Smooth muscle cell (in vitro differentiated cells): ENCODE data around the gene TAF11L6. TPM values are rescaled to one million over a fixed set of nuclear protein-coding genes. Genes with fewer than 3 reads are reported as not detected.
"Not testable (repeated sequence)": the region's sequence is repeated elsewhere in the genome, so short reads cannot be mapped to it uniquely, and the experiment has no call there.

ENCODE experiments used
- DNase-seq: peaks from one replicate; lab custom pipeline; 2025; ENCODE audit not compliant: unreplicated experiment; lab: John Stamatoyannopoulos, UW
- H2AFZ ChIP-seq: fragments of 200-600 bp; sonication (generic); 2 replicates; pipeline ENCODE4 v1.6.0; 2016; ENCODE audit warnings: antibody characterized with exemption, low read depth, mild to moderate bottlenecking
- H3F3A ChIP-seq: fragments of 200-600 bp; sonication (generic); 2 replicates; pipeline ENCODE4 v1.6.0; 2017; ENCODE audit warnings: antibody characterized with exemption, low read depth
- H3K27ac ChIP-seq: fragments of 200-600 bp; sonication (generic); 2 replicates; pipeline ENCODE4 v1.5.1; 2016; ENCODE audit warnings: low read depth, mild to moderate bottlenecking
- H3K27me3 ChIP-seq: fragments of 200-600 bp; sonication (generic); 2 replicates; pipeline ENCODE4 v1.6.1; 2016; ENCODE audit warnings: low read depth, mild to moderate bottlenecking
- H3K36me3 ChIP-seq: fragments of 200-600 bp; sonication (generic); 2 replicates; pipeline ENCODE4 v1.5.1; 2016; ENCODE audit warnings: low read depth
- H3K4me1 ChIP-seq: fragments of 200-600 bp; sonication (generic); 2 replicates; pipeline ENCODE4 v1.5.1; 2016; ENCODE audit warnings: low read depth
- H3K4me2 ChIP-seq: fragments of 200-600 bp; sonication (generic); 2 replicates; pipeline ENCODE4 v1.6.0; 2016; ENCODE audit warnings: mild to moderate bottlenecking
- H3K4me3 ChIP-seq: fragments of 200-600 bp; sonication (generic); 2 replicates; pipeline ENCODE4 v1.5.1; 2016; ENCODE audit warnings: mild to moderate bottlenecking
- H3K79me2 ChIP-seq: fragments of 200-600 bp; sonication (generic); 2 replicates; pipeline ENCODE4 v1.6.0; 2016; ENCODE audit warnings: low read depth, mild to moderate bottlenecking
- H3K9ac ChIP-seq: fragments of 200-600 bp; sonication (generic); 2 replicates; pipeline ENCODE4 v1.6.0; 2016; ENCODE audit warnings: low read depth
- H3K9me3 ChIP-seq: fragments of 200-600 bp; sonication (generic); replicated peaks from 2 replicates; pipeline ENCODE4 v1.5.1; 2016; ENCODE audit warnings: low read depth
- H4K20me1 ChIP-seq: fragments of 200-600 bp; sonication (generic); 2 replicates; pipeline ENCODE4 v1.6.0; 2016; ENCODE audit warnings: low read depth
- CTCF ChIP-seq: fragments of 200-600 bp; sonication (generic); IDR thresholded peaks from 2 replicates; pipeline ENCODE4 v1.5.1; 2017; ENCODE audit warnings: borderline replicate concordance, mild to moderate bottlenecking, antibody characterized with exemption; ENCODE audit not compliant: insufficient read depth, poor library complexity, severe bottlenecking
- WGBS: methylation state at CpG from one replicate; pipeline ENCODE4 v1.1.7; 2016; ENCODE audit warnings: low lambda C conversion rate; 5-methylcytosine and 5-hydroxymethylcytosine counted together
- polyA plus RNA-seq: library from polyadenylated mRNA; unstranded; fragments of >200 nt; fragmentation: Nextera tagmentation; extraction: Ambion mirVana; gene quantifications from 2 replicates; pipeline ENCODE4 v1.2.1, GENCODE V29; 2016
- total RNA-seq: library from RNA; depleted of rRNA; stranded (reverse); fragments of >200 nt; gene quantifications from 2 replicates; pipeline ENCODE4 v1.2.3, GENCODE V29; 2014

The TAF11L6 gene
- total and polyA plus RNA-seq, 2 experiments from 2014 or later = not detected

- WGBS = 100% methylated on average over 1 of the region's 1 CpG
- Histone ChIP-seq H3K79me2 (no peaks in the 10 kb centered on the region), H2AFZ (no peak overlapping the region), H3K9ac (no peak overlapping the region), H3K4me3 (no peak overlapping the region), H3K4me2 (no peak overlapping the region), H3K27ac (no peak overlapping the region), H3K36me3 (no peaks in the 10 kb centered on the region), H4K20me1 (no peaks in the 10 kb centered on the region), H3K27me3 (no peaks in the 10 kb centered on the region), H3K9me3 (no peaks in the 10 kb centered on the region), H3F3A (no peaks in the 10 kb centered on the region), H3K4me1 (no peaks in the 10 kb centered on the region)
- no peak for TF ChIP-seq CTCF
- no peak for DNase-seq
These were observed 41.3 kb upstream of the TAF11L6 start for GRCh38 chr5:17487174-17487512.

- not testable (repeated sequence) for H3F3A ChIP-seq, H3K27me3 ChIP-seq
- WGBS = 95% methylated on average over 23 of the region's 23 CpGs
These were observed 37.2 kb upstream of the TAF11L6 start for GRCh38 chr5:17491257-17491656.

GRCh38 chr5:17492770-17493169 lies 35.7 kb upstream of the TAF11L6 start:
- no peak overlapping the region for H3K4me2 ChIP-seq
- TF ChIP-seq CTCF = no peak
- H3K9ac ChIP-seq = no peak overlapping the region
- H4K20me1 ChIP-seq = no peaks in the 10 kb centered on the region
- no peaks in the 10 kb centered on the region for H3K36me3 ChIP-seq
- H3K4me3 ChIP-seq = no peak overlapping the region
- H3F3A ChIP-seq = no peaks in the 10 kb centered on the region
- no peaks in the 10 kb centered on the region for H3K79me2 ChIP-seq
- no peaks in the 10 kb centered on the region for H3K4me1 ChIP-seq
- no peak overlapping the region for H3K27ac ChIP-seq
- H2AFZ ChIP-seq = no peak overlapping the region
- DNase-seq = no peak
- WGBS = 92% methylated on average over 3 of the region's 3 CpGs
- no peaks in the 10 kb centered on the region for H3K27me3 ChIP-seq
- no peaks in the 10 kb centered on the region for H3K9me3 ChIP-seq

More at GRCh38 chr5:17491257-17491656, 37.2 kb upstream of the TAF11L6 start:
- H3K9me3 ChIP-seq, H4K20me1 ChIP-seq, H2AFZ ChIP-seq, H3K4me1 ChIP-seq, H3K36me3 ChIP-seq, H3K9ac ChIP-seq, H3K4me2 ChIP-seq, DNase-seq, H3K27ac ChIP-seq, H3K79me2 ChIP-seq, H3K4me3 ChIP-seq: not testable (repeated sequence)

GRCh38 chr5:17497446-17497845 lies 31.0 kb upstream of the TAF11L6 start:
- Histone ChIP-seq H3F3A (no peaks in the 10 kb centered on the region), H3K9ac (no peak overlapping the region), H3K36me3 (no peaks in the 10 kb centered on the region), H3K79me2 (no peaks in the 10 kb centered on the region), H3K9me3 (no peaks in the 10 kb centered on the region), H3K27ac (no peak overlapping the region), H3K4me1 (no peaks in the 10 kb centered on the region), H3K27me3 (no peaks in the 10 kb centered on the region), H2AFZ (no peak overlapping the region), H4K20me1 (no peaks in the 10 kb centered on the region), H3K4me2 (no peak overlapping the region), H3K4me3 (no peak overlapping the region)
- no peak for TF ChIP-seq CTCF
- DNase-seq = no peak
- 86% methylated on average over 4 of the region's 4 CpGs for WGBS

GRCh38 chr5:17497931-17498330 lies 30.5 kb upstream of the TAF11L6 start, which contains the start of gene TAF11L2:
TAF11L2 (plus strand) TSS chr5:17498231.
- not testable (repeated sequence) for H3K36me3 ChIP-seq, H4K20me1 ChIP-seq, H3K27ac ChIP-seq, H3K4me1 ChIP-seq, H3F3A ChIP-seq, H2AFZ ChIP-seq, H3K4me2 ChIP-seq, H3K27me3 ChIP-seq, H3K9ac ChIP-seq, DNase-seq, H3K4me3 ChIP-seq, H3K9me3 ChIP-seq, H3K79me2 ChIP-seq
- WGBS = 94% methylated on average over 8 of the region's 8 CpGs
